ENCODE measurements around the gene IFNA10. TPM values are rescaled to one million over a fixed set of nuclear protein-coding genes. Genes with fewer than 3 reads are reported as not detected.
"Not testable (repeated sequence)": the region's sequence is repeated elsewhere in the genome, so short reads cannot be mapped to it uniquely, and the experiment has no call there.

The IFNA10 gene
- total RNA-seq, 2 experiments from 2014 or later, result not detected

DNA sequence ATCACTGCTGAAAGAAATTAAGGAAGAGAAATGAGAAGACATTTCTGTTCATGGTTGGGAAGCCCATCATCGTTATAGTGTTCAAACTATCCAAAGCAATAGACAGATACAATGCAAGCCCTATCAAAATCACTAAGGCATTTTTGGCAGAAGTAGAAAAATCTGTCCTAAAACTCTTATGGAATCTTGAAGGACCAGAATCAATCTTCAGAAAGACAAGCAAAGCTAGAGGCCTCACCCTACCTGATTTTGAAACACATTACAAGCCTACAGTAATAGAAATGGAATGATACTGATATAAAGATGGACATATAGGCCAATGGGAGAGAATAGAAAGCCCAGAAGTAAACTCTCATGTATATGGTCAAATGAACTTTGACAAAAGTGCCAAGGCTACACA, 35.6 kb downstream of the IFNA10 start:
- no peak for DNase-seq
- Mint-ChIP-seq H3K36me3 (no peaks in the 10 kb centered on the region), H3K9me3 (ENCODE audit: low read depth) (no peaks in the 10 kb centered on the region), H3K4me3 (no peak overlapping the region), H3K4me1 (no peaks in the 10 kb centered on the region), H3K27me3 (peaks cover 10% of the 10 kb centered on the region), H3K27ac (no peak overlapping the region)
- no peak for ATAC-seq
- CTCF ChIA-PET, result no interaction called here

DNA sequence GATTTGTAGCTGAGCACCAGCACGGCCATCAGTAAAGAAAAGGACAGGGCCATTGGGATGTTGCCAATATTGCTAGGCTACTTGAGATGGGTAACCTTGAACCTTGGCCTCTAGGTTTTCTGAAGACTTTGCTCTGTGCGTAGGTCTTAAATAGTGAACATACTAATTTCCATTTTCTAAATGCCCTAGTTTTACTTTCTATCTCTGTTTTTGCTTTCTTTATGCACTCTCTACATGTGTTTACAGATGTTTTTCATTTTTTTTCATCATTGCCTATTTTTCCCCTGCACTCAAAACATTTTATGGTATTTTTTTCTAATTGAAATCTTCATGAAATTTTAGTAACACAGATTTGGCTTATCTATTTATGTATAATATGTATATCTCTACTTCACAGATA, 40.4 kb downstream of the IFNA10 start, which contains the start of gene IFNA21:
Gene IFNA21, minus strand, starts transcription at position 101 of the 400 bp plus-strand sequence. Its CDS starts 48 bp downstream, at position 53.
- not testable (repeated sequence) for H3K4me1 Mint-ChIP-seq; ATAC-seq; H3K9me3 Mint-ChIP-seq (ENCODE audit: low read depth); H3K36me3 Mint-ChIP-seq; H3K27me3 Mint-ChIP-seq; H3K4me3 Mint-ChIP-seq; DNase-seq; H3K27ac Mint-ChIP-seq
- CTCF ChIA-PET, result interaction anchor here (1.1 kb wide), 1 partner anchor 17 kb away, joined by 3 read pairs; no protein-coding TSS in a partner anchor

DNA sequence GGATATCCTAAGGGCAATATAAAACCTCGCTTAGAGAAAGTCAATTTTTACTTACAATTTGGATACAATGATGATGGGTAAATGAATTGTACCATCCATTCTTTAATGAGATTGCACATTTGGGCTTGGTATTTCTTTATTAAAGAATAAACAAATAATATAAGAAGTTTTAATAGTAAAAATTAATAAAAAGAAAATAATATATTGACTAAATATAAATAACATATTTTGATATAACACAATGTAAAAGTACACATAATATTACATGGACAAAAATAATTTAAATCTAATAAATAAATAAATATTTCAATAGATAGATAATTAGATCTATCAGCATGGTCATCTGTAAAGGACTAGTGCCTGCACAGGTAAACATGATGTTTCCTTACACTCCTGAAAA, 41.4 kb downstream of the IFNA10 start:
- no peak overlapping the region for H3K4me3 Mint-ChIP-seq
- CTCF ChIA-PET, result no interaction called here

DNA sequence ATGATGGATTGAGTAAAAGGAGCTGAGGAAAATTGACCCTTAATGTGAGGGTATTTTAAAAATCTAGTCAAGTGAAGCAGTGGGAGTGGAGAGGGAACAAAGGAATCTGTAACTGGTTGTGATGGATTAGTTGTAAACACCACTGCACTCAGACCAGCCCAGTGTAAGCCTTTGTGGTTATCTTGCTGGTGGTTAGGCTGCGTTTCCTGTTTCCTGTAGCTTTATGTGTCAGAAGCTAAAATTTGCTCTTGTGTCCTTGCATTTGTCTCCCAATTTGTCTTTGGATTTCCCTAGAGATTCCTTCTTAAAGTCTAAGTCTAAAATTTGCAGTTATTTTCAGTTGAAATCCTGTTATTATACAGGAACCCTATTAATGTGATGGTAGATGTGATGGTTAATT, 46.8 kb downstream of the IFNA10 start:
- CTCF ChIA-PET, result interaction anchor here (0.7 to 2.1 kb wide), 3 partner anchors 23 to 69 kb away, joined by 3 to 18 read pairs (median 4); no protein-coding TSS in a partner anchor
- H3K27me3 Mint-ChIP-seq, result no peaks in the 10 kb centered on the region
- H3K4me1 Mint-ChIP-seq, result peaks cover 42% of the 10 kb centered on the region
- H3K36me3 Mint-ChIP-seq, result peaks cover 23% of the 10 kb centered on the region
- H3K9me3 Mint-ChIP-seq (ENCODE audit: low read depth), result peaks cover 8% of the 10 kb centered on the region
- H3K4me3 Mint-ChIP-seq, result peak overlapping the region; percentile 44
- H3K27ac Mint-ChIP-seq, result peak overlapping the region; percentile 81
- ATAC-seq, result peak; percentile 94
- DNase-seq, result peak; percentile 88

More for the DNA sequence above, 41.4 kb downstream of the IFNA10 start:
- peaks cover 3% of the 10 kb centered on the region for H3K27me3 Mint-ChIP-seq
- ATAC-seq (no peak), DNase-seq (no peak)
- H3K27ac Mint-ChIP-seq, result no peak overlapping the region
- H3K4me1 Mint-ChIP-seq, result peaks cover 14% of the 10 kb centered on the region
- peaks cover 3% of the 10 kb centered on the region for H3K9me3 Mint-ChIP-seq (ENCODE audit: low read depth)
- H3K36me3 Mint-ChIP-seq, result peaks cover 11% of the 10 kb centered on the region

Other genes starting within 250 kb of the IFNA10 start
- gene HACD4, start 175.5 kb downstream of the IFNA10 start, total RNA-seq, result 10 to 100 TPM; 10.1 to 12.9 TPM
- gene IFNB1, start 129.2 kb downstream of the IFNA10 start, total RNA-seq, result 1 to 10 TPM; 1.1 to 1.2 TPM
- under 1 TPM in 1 of 2 experiments, not detected in 1; 0.23 TPM for gene IFNW1, start 65.3 kb downstream of the IFNA10 start, total RNA-seq
- gene IFNA21, start 40.5 kb downstream of the IFNA10 start, total RNA-seq, result not detected
- not detected for gene IFNA4, start 19.6 kb downstream of the IFNA10 start, total RNA-seq
- not detected for gene IFNA7, start 4.9 kb downstream of the IFNA10 start, total RNA-seq
- gene IFNA16, start 10.2 kb upstream of the IFNA10 start, total RNA-seq, result not detected
- not detected for gene IFNA17, start 21.1 kb upstream of the IFNA10 start, total RNA-seq
- gene IFNA14, start 32.9 kb upstream of the IFNA10 start, total RNA-seq, result not detected
- gene IFNA5, start 98.2 kb upstream of the IFNA10 start, total RNA-seq, result not detected
- gene KLHL9, start 128.3 kb upstream of the IFNA10 start, total RNA-seq, result 10 to 100 TPM; 15.4 to 21.2 TPM
- gene IFNA6, start 143.7 kb upstream of the IFNA10 start, total RNA-seq, result not detected
- not detected for gene IFNA13, start 160.9 kb upstream of the IFNA10 start, total RNA-seq
- not detected for gene IFNA2, start 178.3 kb upstream of the IFNA10 start, total RNA-seq
- not detected for gene IFNA8, start 202.0 kb upstream of the IFNA10 start, total RNA-seq
- not detected for gene IFNA1, start 233.3 kb upstream of the IFNA10 start, total RNA-seq

All from activated CD8-positive, alpha-beta memory T cell treated with anti-CD3 and anti-CD28 coated beads, Interleukin-2, amount 10 ng/mL, durations not matched to agents 7 days and 5 days (primary cell).